Kidney epithelial cell (primary cell): Measurements from ENCODE around the gene PCDHA11. TPM values are rescaled to one million over a fixed set of nuclear protein-coding genes. Genes with fewer than 3 reads are reported as not detected.

Source experiments
- DNase-seq: peaks from one replicate; pipeline ENCODE4 v3.0.0-alpha.2; 2010; ENCODE audit warnings: low read depth
- H3K27me3 ChIP-seq: 2 replicates; pipeline ENCODE4 v1.6.0; 2011; ENCODE audit warnings: low read length; ENCODE audit not compliant: control insufficient read depth, insufficient read depth
- H3K36me3 ChIP-seq: 2 replicates; pipeline ENCODE4 v1.5.1; 2011; ENCODE audit warnings: low read length; ENCODE audit not compliant: control insufficient read depth, insufficient read depth
- H3K4me3 ChIP-seq: 2 replicates; pipeline ENCODE4 v1.5.1; 2011; ENCODE audit warnings: low read depth, mild to moderate bottlenecking, control low read depth, low read length
- total RNA-seq: library from RNA; depleted of rRNA; stranded (reverse); fragments of >200 nt; gene quantifications from 2 replicates; pipeline ENCODE4 v1.2.3, GENCODE V29; 2015
- TF ChIP-seq, protein P1 (sequence below): IDR thresholded peaks from 2 replicates; pipeline ENCODE4 v1.5.1; 2011; ENCODE audit warnings: mild to moderate bottlenecking, moderate library complexity, low read length, control low read depth, inconsistent platforms; ENCODE audit not compliant: insufficient read depth, poor library complexity, severe bottlenecking

PCDHA11 gene
- total RNA-seq, 1 donor from 2014 or later = 1.2 TPM

DNA sequence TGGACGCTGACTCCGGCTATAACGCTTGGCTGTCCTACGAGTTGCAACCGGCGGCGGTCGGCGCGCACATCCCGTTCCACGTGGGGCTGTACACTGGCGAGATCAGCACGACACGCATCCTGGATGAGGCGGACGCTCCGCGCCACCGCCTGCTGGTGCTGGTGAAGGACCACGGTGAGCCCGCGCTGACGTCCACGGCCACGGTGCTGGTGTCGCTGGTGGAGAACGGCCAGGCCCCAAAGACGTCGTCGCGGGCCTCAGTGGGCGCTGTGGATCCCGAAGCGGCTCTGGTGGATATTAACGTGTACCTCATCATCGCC lies 8.5 kb downstream of the PCDHA11 start:
- no peaks in the 10 kb centered on the region for H3K27me3 ChIP-seq
- DNase-seq = no peak
- H3K36me3 ChIP-seq = no peaks in the 10 kb centered on the region
- no peak overlapping the region for H3K4me3 ChIP-seq
- TF ChIP-seq, protein P1, sequence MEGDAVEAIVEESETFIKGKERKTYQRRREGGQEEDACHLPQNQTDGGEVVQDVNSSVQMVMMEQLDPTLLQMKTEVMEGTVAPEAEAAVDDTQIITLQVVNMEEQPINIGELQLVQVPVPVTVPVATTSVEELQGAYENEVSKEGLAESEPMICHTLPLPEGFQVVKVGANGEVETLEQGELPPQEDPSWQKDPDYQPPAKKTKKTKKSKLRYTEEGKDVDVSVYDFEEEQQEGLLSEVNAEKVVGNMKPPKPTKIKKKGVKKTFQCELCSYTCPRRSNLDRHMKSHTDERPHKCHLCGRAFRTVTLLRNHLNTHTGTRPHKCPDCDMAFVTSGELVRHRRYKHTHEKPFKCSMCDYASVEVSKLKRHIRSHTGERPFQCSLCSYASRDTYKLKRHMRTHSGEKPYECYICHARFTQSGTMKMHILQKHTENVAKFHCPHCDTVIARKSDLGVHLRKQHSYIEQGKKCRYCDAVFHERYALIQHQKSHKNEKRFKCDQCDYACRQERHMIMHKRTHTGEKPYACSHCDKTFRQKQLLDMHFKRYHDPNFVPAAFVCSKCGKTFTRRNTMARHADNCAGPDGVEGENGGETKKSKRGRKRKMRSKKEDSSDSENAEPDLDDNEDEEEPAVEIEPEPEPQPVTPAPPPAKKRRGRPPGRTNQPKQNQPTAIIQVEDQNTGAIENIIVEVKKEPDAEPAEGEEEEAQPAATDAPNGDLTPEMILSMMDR = no peak

DNA sequence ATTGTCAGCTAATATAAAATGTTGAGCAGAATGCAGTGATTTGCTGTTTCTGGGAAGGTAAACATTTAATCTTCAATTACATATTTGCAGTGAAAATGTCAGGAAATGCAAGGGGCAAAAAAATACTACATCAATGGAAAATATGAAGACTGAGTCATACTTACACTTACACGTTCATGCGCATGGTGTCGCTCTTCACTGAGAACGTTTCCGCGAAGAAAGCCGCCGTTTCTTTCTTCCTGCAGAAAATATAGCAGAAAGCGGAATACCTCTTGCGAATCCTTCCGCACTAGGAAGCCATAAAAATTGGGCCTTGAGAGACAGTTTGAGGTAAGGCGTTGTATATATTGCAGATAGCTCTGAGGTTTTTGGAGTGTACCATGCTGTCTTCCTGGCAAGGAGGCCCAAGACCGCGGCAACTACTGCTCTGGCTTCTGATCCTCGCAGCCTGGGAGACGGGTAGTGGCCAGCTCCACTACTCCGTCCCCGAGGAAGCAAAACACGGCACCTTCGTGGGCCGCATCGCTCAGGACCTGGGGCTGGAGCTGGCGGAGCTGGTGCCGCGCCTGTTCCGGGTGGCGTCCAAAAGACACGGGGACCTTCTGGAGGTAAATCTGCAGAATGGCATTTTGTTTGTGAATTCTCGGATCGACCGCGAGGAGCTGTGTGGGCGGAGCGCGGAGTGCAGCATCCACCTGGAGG lies 13.3 kb downstream of the PCDHA11 start, which contains the start of gene PCDHA13:
Gene PCDHA13, plus strand, starts transcription at position 236 of the 702 bp plus-strand sequence. Its CDS starts 145 bp downstream, at position 381.
- peaks cover 3% of the 10 kb centered on the region for H3K27me3 ChIP-seq
- no peak for DNase-seq
- H3K36me3 ChIP-seq = no peaks in the 10 kb centered on the region
- TF ChIP-seq, protein P1 = peak; percentile 20
- no peak within 1 kb of the TSS for H3K4me3 ChIP-seq

DNA sequence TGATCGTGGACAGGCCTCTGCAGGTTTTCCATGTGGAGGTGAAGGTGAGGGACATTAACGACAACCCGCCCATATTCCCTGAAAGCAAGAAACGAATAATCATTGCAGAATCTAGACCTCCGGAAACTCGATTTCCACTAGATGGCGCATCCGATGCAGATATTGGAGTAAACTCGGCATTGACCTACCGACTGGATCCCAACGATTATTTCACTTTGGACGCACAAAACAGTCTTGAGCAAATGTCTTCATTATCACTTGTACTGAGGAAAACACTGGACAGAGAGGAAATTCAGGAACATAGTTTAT lies 13.8 kb downstream of the PCDHA11 start:
- no peaks in the 10 kb centered on the region for H3K36me3 ChIP-seq
- H3K27me3 ChIP-seq = peaks cover 3% of the 10 kb centered on the region
- DNase-seq = no peak
- no peak overlapping the region for H3K4me3 ChIP-seq
- TF ChIP-seq, protein P1 = no peak

DNA sequence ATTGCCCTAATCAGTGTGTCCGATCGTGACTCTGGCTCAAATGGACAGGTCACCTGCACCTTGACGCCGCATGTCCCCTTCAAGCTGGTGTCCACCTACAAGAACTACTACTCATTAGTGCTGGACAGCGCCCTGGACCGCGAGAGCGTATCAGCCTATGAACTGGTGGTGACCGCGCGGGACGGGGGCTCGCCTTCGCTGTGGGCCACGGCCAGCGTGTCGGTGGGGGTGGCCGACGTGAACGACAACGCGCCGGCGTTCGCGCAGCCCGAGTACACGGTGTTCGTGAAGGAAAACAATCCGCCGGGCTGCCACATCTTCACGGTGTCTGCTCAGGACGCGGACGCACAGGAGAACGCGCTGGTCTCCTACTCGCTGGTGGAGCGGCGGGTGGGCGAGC lies 14.6 kb downstream of the PCDHA11 start:
- H3K4me3 ChIP-seq = no peak overlapping the region
- peaks cover 3% of the 10 kb centered on the region for H3K27me3 ChIP-seq
- no peaks in the 10 kb centered on the region for H3K36me3 ChIP-seq
- no peak for DNase-seq
- TF ChIP-seq, protein P1 = no peak

DNA sequence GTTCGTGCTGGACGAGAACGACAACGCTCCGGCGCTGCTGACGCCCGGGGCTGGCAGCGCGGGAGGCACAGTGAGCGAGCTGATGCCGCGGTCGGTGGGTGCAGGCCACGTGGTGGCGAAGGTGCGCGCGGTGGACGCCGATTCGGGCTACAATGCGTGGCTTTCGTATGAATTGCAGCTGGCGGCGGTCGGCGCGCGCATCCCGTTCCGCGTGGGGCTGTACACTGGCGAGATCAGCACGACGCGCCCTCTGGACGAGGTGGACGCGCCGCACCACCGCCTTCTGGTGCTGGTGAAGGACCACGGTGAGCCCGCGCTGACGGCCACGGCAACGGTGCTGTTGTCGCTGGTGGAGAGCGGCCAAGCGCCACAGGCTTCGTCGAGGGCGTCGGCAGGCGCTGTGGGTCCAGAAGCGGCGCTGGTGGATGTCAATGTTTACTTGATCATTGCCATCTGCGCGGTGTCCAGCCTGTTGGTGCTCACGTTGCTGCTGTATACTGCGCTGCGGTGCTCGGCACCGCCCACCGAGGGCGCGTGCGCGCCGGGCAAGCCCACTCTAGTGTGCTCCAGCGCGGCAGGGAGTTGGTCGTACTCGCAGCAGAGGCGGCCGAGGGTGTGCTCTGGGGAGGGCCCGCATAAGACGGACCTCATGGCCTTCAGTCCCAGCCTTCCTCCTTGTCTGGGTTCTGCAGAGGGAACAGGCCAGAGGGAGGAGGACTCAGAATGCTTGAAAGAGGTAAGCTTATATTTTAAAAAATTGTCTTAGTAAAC lies 15.4 kb downstream of the PCDHA11 start:
- Histone ChIP-seq H3K27me3 (peaks cover 3% of the 10 kb centered on the region), H3K36me3 (no peaks in the 10 kb centered on the region), H3K4me3 (no peak overlapping the region)
- TF ChIP-seq, protein P1 = no peak
- DNase-seq = no peak
